GM19467 (cell line): ENCODE measurements around the gene RGS19.
"Not testable (repeated sequence)": the region's sequence is repeated elsewhere in the genome, so short reads cannot be mapped to it uniquely, and the experiment has no call there.

ENCODE experiments used
- ATAC-seq: cut with Tn5 transposase; IDR thresholded peaks from one replicate; pipeline ENCODE4 v1.9.1; 2021; ENCODE audit warnings: mild to moderate bottlenecking, moderate library complexity; ENCODE audit not compliant: unreplicated experiment

Gene RGS19

GRCh38 chr20:64079273-64080012 is at the start of gene RGS19:
Gene RGS19, minus strand, starts transcription at chr20:64079518. Its CDS starts 2,632 bp downstream, at chr20:64076886.
- ATAC-seq = peak; percentile 35

GRCh38 chr20:64123517-64123916 is 44.2 kb upstream of the RGS19 start:
- not testable (repeated sequence) for ATAC-seq

- not testable (repeated sequence) for ATAC-seq
These were observed 43.6 kb upstream of the RGS19 start for GRCh38 chr20:64122927-64123326.

GRCh38 chr20:64121586-64121985 is 42.3 kb upstream of the RGS19 start:
- no peak for ATAC-seq

GRCh38 chr20:64119681-64120341 is 40.5 kb upstream of the RGS19 start:
- no peak for ATAC-seq

- ATAC-seq = no peak
These were observed 40.0 kb upstream of the RGS19 start for GRCh38 chr20:64119301-64119680.

GRCh38 chr20:64117432-64117777 is 38.1 kb upstream of the RGS19 start:
- ATAC-seq = not testable (repeated sequence)

GRCh38 chr20:64116541-64117431 is 37.5 kb upstream of the RGS19 start:
- no peak for ATAC-seq

GRCh38 chr20:64116016-64116415 is 36.7 kb upstream of the RGS19 start:
- ATAC-seq = no peak

- ATAC-seq = no peak
These were observed 36.0 kb upstream of the RGS19 start for GRCh38 chr20:64115171-64115911.

GRCh38 chr20:64114356-64114971 is 35.1 kb upstream of the RGS19 start:
- ATAC-seq = no peak

- ATAC-seq = no peak
These were observed 34.6 kb upstream of the RGS19 start for GRCh38 chr20:64113796-64114355.

- ATAC-seq = no peak
These were observed 34.1 kb upstream of the RGS19 start for GRCh38 chr20:64113444-64113775.

GRCh38 chr20:64112691-64113443 is 33.5 kb upstream of the RGS19 start:
- ATAC-seq = no peak

- no peak for ATAC-seq
These were observed 32.7 kb upstream of the RGS19 start for GRCh38 chr20:64111841-64112641.

GRCh38 chr20:64110411-64111068 is 31.2 kb upstream of the RGS19 start:
- no peak for ATAC-seq

- no peak for ATAC-seq
These were observed 30.6 kb upstream of the RGS19 start for GRCh38 chr20:64109831-64110391.
